HCT116 (cell line): Measurements from ENCODE around the gene POLR1A. TPM values are rescaled to one million over a fixed set of nuclear protein-coding genes. Genes with fewer than 3 reads are reported as not detected.

Source experiments
- ATAC-seq: fragments of 200-7000 bp; cut with Tn5 transposase; 2 replicates; pipeline ENCODE4 v1.9.1; 2020; ENCODE audit warnings: mild to moderate bottlenecking, moderate library complexity
- BruUV-seq: library from RNA; stranded (reverse); fragments of 400-500 nt; replicated peaks from 2 replicates; lab custom pipeline; 2021; lab: Mats Ljungman, UMichigan
- CTCF ChIA-PET: fragments of 300-600 bp; sonication (Branson Sonifier 250); formaldehyde crosslinking; loops from one replicate; lab custom pipeline; 2021; ENCODE audit warnings: antibody characterized with exemption; lab: Charles Lee
- POLR2A ChIA-PET: fragments of 300-600, 350-600 bp; sonication (Branson Sonifier 250); formaldehyde crosslinking; loops from one replicate; lab custom pipeline; 2021; ENCODE audit warnings: antibody characterized with exemption; lab: Charles Lee
- RAD21 ChIA-PET, 2 experiments: fragments of 300-600 bp; sonication (Branson Sonifier 250); formaldehyde crosslinking; loops; one replicate each; lab custom pipeline; 2023; ENCODE audit warnings: low total read pairs in 2 of 2; ENCODE audit not compliant: uncharacterized antibody in 2 of 2, unreplicated experiment in 2 of 2, low non-redundant PET in 1 of 2; lab: Charles Lee
- DNase-seq: peaks from one replicate; pipeline ENCODE4 v3.0.0-alpha.2; 2010; ENCODE audit warnings: low read depth, low spot score
- H2AFZ ChIP-seq: fragments of 200-600 bp; shearing (Covaris generic), sonication (generic); 2 replicates; pipeline ENCODE4 v1.6.1; 2017; ENCODE audit warnings: low read depth, mixed run types, mixed read lengths, antibody characterized with exemption, low read length; ENCODE audit not compliant: poor library complexity, severe bottlenecking
- H3K27ac ChIP-seq: 2 replicates; pipeline ENCODE4 v1.5.1; 2012; ENCODE audit warnings: low read depth, low read length
- H3K27me3 ChIP-seq: fragments of 200-600 bp; sonication (generic); 2 replicates; pipeline ENCODE4 v1.6.1; 2016; ENCODE audit warnings: mixed run types, low read length, mixed read lengths; ENCODE audit not compliant: insufficient read depth
- H3K36me3 ChIP-seq, 2 experiments: fragments of 200-500 bp in 1 of 2; fragments of 200-600 bp in 1 of 2; sonication (Bioruptor generic) in 1 of 2; sonication (generic) in 1 of 2; 2 replicates each; pipeline versions ENCODE4 v1.5.1 to v1.6.1; 2014 to 2016; ENCODE audit warnings: low read length in 2 of 2, inconsistent platforms in 1 of 2, mixed read lengths in 1 of 2, mixed run types in 1 of 2; ENCODE audit not compliant: insufficient read depth in 2 of 2, control insufficient read depth in 1 of 2
- H3K4me1 ChIP-seq, 2 experiments: fragments of 200-600 bp in 1 of 2; sonication (generic) in 1 of 2; 2 replicates each; pipeline versions ENCODE4 v1.5.1 to v1.6.1; 2012 to 2017; ENCODE audit warnings: low read length in 2 of 2, inconsistent platforms in 1 of 2, mild to moderate bottlenecking in 1 of 2, mixed read lengths in 1 of 2, mixed run types in 1 of 2, moderate library complexity in 1 of 2; ENCODE audit not compliant: insufficient read depth in 2 of 2, control insufficient read depth in 1 of 2
- H3K4me2 ChIP-seq: fragments of 200-600 bp; sonication (generic); 2 replicates; pipeline ENCODE4 v1.6.1; 2017; ENCODE audit warnings: mixed run types, low read length, mixed read lengths
- H3K4me3 ChIP-seq, 2 experiments: fragments of 200-600 bp in 1 of 2; sonication (generic) in 1 of 2; replicated peaks in 1 of 2; 2 replicates each; pipeline ENCODE4 v1.5.1; 2011 to 2016; ENCODE audit warnings: low read length in 2 of 2, control low read depth in 1 of 2, low read depth in 1 of 2, mild to moderate bottlenecking in 1 of 2, mixed read lengths in 1 of 2, mixed run types in 1 of 2
- H3K79me2 ChIP-seq: fragments of 200-600 bp; sonication (generic); 2 replicates; pipeline ENCODE4 v1.6.1; 2017; ENCODE audit warnings: mild to moderate bottlenecking, mixed run types, low read length, moderate library complexity, mixed read lengths; ENCODE audit not compliant: insufficient read depth
- H3K9ac ChIP-seq: fragments of 200-600 bp; sonication (generic); 2 replicates; pipeline ENCODE4 v1.6.1; 2016; ENCODE audit warnings: low read length, mixed read lengths
- H3K9me2 ChIP-seq: fragments of 200-600 bp; sonication (generic), shearing (Covaris generic); 2 replicates; pipeline ENCODE4 v1.6.1; 2017; ENCODE audit warnings: mixed run types, mild to moderate bottlenecking, moderate library complexity; ENCODE audit not compliant: insufficient read depth
- H3K9me3 ChIP-seq, 2 experiments: fragments of 200-500 bp in 1 of 2; fragments of 200-600 bp in 1 of 2; sonication (Bioruptor generic) in 1 of 2; sonication (generic) in 1 of 2; 2 replicates each; pipeline ENCODE4 v1.6.1; 2014 to 2017; ENCODE audit warnings: low read length in 2 of 2, mixed read lengths in 2 of 2, inconsistent platforms in 1 of 2, low read depth in 1 of 2, mild to moderate bottlenecking in 1 of 2, mixed run types in 1 of 2, moderate library complexity in 1 of 2; ENCODE audit not compliant: control insufficient read depth in 1 of 2, insufficient read depth in 1 of 2
- H4K20me1 ChIP-seq: fragments of 200-600 bp; sonication (generic), shearing (Covaris generic); 2 replicates; pipeline ENCODE4 v1.6.1; 2017; ENCODE audit warnings: mixed run types, mild to moderate bottlenecking, moderate library complexity; ENCODE audit not compliant: insufficient read depth
- CBX3 ChIP-seq: IDR thresholded peaks from 2 replicates; pipeline ENCODE4 v1.6.1; 2012; ENCODE audit warnings: low read depth
- CEBPB ChIP-seq: IDR thresholded peaks from 2 replicates; pipeline ENCODE4 v1.6.1; 2012; ENCODE audit warnings: low read depth
- EGR1 ChIP-seq: IDR thresholded peaks from 2 replicates; pipeline ENCODE4 v1.6.1; 2012; ENCODE audit warnings: low read depth
- EZH2 ChIP-seq: fragments of 200-600 bp; sonication (generic); IDR thresholded peaks from 2 replicates; pipeline ENCODE4 v1.6.1; 2017; ENCODE audit warnings: antibody characterized with exemption, mixed run types
- FOSL1 ChIP-seq: IDR thresholded peaks from 2 replicates; pipeline ENCODE4 v1.6.1; 2012; ENCODE audit warnings: low read depth
- JUND ChIP-seq: IDR thresholded peaks from 2 replicates; pipeline ENCODE4 v1.6.1; 2012
- MAX ChIP-seq: IDR thresholded peaks from 2 replicates; pipeline ENCODE4 v1.6.1; 2012
- RAD21 ChIP-seq: IDR thresholded peaks from 2 replicates; pipeline ENCODE4 v1.6.1; 2012; ENCODE audit warnings: low read depth, mild to moderate bottlenecking
- REST ChIP-seq: IDR thresholded peaks from 2 replicates; pipeline ENCODE4 v1.6.1; 2012; ENCODE audit warnings: low read depth
- SP1 ChIP-seq: IDR thresholded peaks from 2 replicates; pipeline ENCODE4 v1.6.1; 2012; ENCODE audit warnings: low read depth
- TCF7L2 ChIP-seq: IDR thresholded peaks from 2 replicates; pipeline ENCODE4 v1.7.0; 2011; ENCODE audit warnings: borderline replicate concordance, inconsistent platforms; ENCODE audit not compliant: insufficient read depth, insufficient read length; ENCODE audit errors: extremely low read depth
- YY1 ChIP-seq: IDR thresholded peaks from 2 replicates; pipeline ENCODE4 v1.6.1; 2011; ENCODE audit warnings: low read length, low read depth, moderate library complexity, mild to moderate bottlenecking; ENCODE audit not compliant: insufficient replicate concordance; ENCODE audit errors: extremely low read depth
- intact Hi-C: fragments of 100-400 bp; cut with micrococcal nuclease; formaldehyde crosslinking; loops from 2 replicates; pipeline ENCODE4 v1.10.0; 2022
- total RNA-seq: library from RNA; stranded (reverse); gene quantifications from one replicate; pipeline ENCODE4 v1.2.1, GENCODE V29; 2021; ENCODE audit not compliant: unreplicated experiment
- TF ChIP-seq, protein P1 (sequence below): IDR thresholded peaks from 2 replicates; pipeline ENCODE4 v1.6.1; 2011; ENCODE audit warnings: mild to moderate bottlenecking, low read length, moderate library complexity; ENCODE audit not compliant: insufficient replicate concordance; ENCODE audit errors: extremely low read depth

POLR1A gene
- total RNA-seq, 1 experiment from 2014 or later = 46.6 TPM

- Histone ChIP-seq H3K9me3 (no peaks in the 10 kb centered on the region), H3K4me2 (no peak overlapping the region), H2AFZ (no peak overlapping the region), H3K4me1 (no peaks in the 10 kb centered on the region), H4K20me1 (peaks cover 4% of the 10 kb centered on the region; the same call in 1 of the 2 replicates), H3K9me2 (no peaks in the 10 kb centered on the region), H3K27ac (no peak overlapping the region), H3K36me3 (peaks cover 37 to 47% of the 10 kb centered on the region in 2 experiments), H3K79me2 (no peaks in the 10 kb centered on the region), H3K4me3 (no peak overlapping the region), H3K9ac (no peak overlapping the region), H3K27me3 (no peaks in the 10 kb centered on the region)
- no TSS peak for BruUV-seq
- RAD21 ChIA-PET = no interaction called here
- CTCF ChIA-PET = no interaction called here
- POLR2A ChIA-PET = no interaction called here
- intact Hi-C loops = no loop called here
- TF ChIP-seq EGR1 = no peak
- TF ChIP-seq YY1 = no peak
- TF ChIP-seq SP1 = no peak
- no peak for TF ChIP-seq TCF7L2
- no peak for TF ChIP-seq CEBPB
- no peak for TF ChIP-seq RAD21
- TF ChIP-seq, protein P1, sequence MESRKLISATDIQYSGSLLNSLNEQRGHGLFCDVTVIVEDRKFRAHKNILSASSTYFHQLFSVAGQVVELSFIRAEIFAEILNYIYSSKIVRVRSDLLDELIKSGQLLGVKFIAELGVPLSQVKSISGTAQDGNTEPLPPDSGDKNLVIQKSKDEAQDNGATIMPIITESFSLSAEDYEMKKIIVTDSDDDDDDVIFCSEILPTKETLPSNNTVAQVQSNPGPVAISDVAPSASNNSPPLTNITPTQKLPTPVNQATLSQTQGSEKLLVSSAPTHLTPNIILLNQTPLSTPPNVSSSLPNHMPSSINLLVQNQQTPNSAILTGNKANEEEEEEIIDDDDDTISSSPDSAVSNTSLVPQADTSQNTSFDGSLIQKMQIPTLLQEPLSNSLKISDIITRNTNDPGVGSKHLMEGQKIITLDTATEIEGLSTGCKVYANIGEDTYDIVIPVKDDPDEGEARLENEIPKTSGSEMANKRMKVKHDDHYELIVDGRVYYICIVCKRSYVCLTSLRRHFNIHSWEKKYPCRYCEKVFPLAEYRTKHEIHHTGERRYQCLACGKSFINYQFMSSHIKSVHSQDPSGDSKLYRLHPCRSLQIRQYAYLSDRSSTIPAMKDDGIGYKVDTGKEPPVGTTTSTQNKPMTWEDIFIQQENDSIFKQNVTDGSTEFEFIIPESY = no peak
- TF ChIP-seq MAX = no peak
- no peak for TF ChIP-seq FOSL1
- TF ChIP-seq CBX3 = no peak
- no peak for TF ChIP-seq JUND
- no peak for TF ChIP-seq REST
- TF ChIP-seq EZH2 = no peak
- DNase-seq (no peak), ATAC-seq (no peak)
Measured at GRCh38 chr2:86070868-86071267, 34.8 kb downstream of the POLR1A start.
